RPMI8226 (cell line): Measurements from ENCODE around the gene KBTBD12.

Experiments
- DNase-seq: peaks from one replicate; pipeline ENCODE4 v3.0.0-alpha.2; 2015

The KBTBD12 gene

GRCh38 chr3:128021768-128022372 is 106.8 kb downstream of the KBTBD12 start:
- DNase-seq: no peak

- no peak for DNase-seq
Measured at GRCh38 chr3:128033102-128033501, 118.1 kb downstream of the KBTBD12 start.

- DNase-seq: no peak
Measured at GRCh38 chr3:128036119-128036518, 121.1 kb downstream of the KBTBD12 start.
